GM19397 (cell line): ENCODE results near the gene CAMK2B.

Experiments
- ATAC-seq: cut with Tn5 transposase; IDR thresholded peaks from one replicate; pipeline ENCODE4 v1.9.1; 2021; ENCODE audit warnings: mild to moderate bottlenecking, moderate library complexity; ENCODE audit not compliant: unreplicated experiment

CAMK2B gene

GRCh38 chr7:44258865-44259546 is 66.4 kb downstream of the CAMK2B start:
- no peak for ATAC-seq

GRCh38 chr7:44258423-44258760 is 67.0 kb downstream of the CAMK2B start:
- no peak for ATAC-seq

GRCh38 chr7:44257618-44258422 is 67.6 kb downstream of the CAMK2B start:
- peak; percentile 82 for ATAC-seq

- ATAC-seq, result no peak
These were observed 68.2 kb downstream of the CAMK2B start for GRCh38 chr7:44257213-44257612.

GRCh38 chr7:44256459-44256858 is 68.9 kb downstream of the CAMK2B start:
- ATAC-seq, result no peak

GRCh38 chr7:44251881-44252280 is 73.5 kb downstream of the CAMK2B start:
- ATAC-seq, result no peak

- no peak for ATAC-seq
These were observed 74.1 kb downstream of the CAMK2B start for GRCh38 chr7:44251269-44251668.

- no peak for ATAC-seq
These were observed 75.7 kb downstream of the CAMK2B start for GRCh38 chr7:44249639-44250234.

- ATAC-seq, result no peak
These were observed 77.3 kb downstream of the CAMK2B start for GRCh38 chr7:44247868-44248651.

GRCh38 chr7:44246396-44247113 is 78.8 kb downstream of the CAMK2B start:
- no peak for ATAC-seq

- no peak for ATAC-seq
These were observed 81.1 kb downstream of the CAMK2B start for GRCh38 chr7:44244282-44244681.

GRCh38 chr7:44242091-44242490 is 83.3 kb downstream of the CAMK2B start:
- no peak for ATAC-seq

GRCh38 chr7:44240983-44241510 is 84.3 kb downstream of the CAMK2B start:
- ATAC-seq, result no peak

- ATAC-seq, result no peak
These were observed 85.0 kb downstream of the CAMK2B start for GRCh38 chr7:44240376-44240775.

- no peak for ATAC-seq
These were observed 86.0 kb downstream of the CAMK2B start for GRCh38 chr7:44239361-44239760.

GRCh38 chr7:44238116-44238695 is 87.2 kb downstream of the CAMK2B start:
- ATAC-seq, result no peak

- no peak for ATAC-seq
These were observed 87.7 kb downstream of the CAMK2B start for GRCh38 chr7:44237696-44238095.

GRCh38 chr7:44236333-44236728 is 89.1 kb downstream of the CAMK2B start:
- no peak for ATAC-seq

GRCh38 chr7:44235582-44236332 is 89.6 kb downstream of the CAMK2B start:
- ATAC-seq, result no peak
